GM19452 (cell line): ENCODE measurements around the gene METAP1D.
A peak's percentile ranks its signal among the peaks of the same experiment; 100 is the strongest.
"Not testable (repeated sequence)": the region's sequence is repeated elsewhere in the genome, so short reads cannot be mapped to it uniquely, and the experiment has no call there.

ENCODE experiments used
- ATAC-seq: cut with Tn5 transposase; IDR thresholded peaks from one replicate; pipeline ENCODE4 v1.9.1; 2021; ENCODE audit not compliant: unreplicated experiment

The METAP1D gene

DNA sequence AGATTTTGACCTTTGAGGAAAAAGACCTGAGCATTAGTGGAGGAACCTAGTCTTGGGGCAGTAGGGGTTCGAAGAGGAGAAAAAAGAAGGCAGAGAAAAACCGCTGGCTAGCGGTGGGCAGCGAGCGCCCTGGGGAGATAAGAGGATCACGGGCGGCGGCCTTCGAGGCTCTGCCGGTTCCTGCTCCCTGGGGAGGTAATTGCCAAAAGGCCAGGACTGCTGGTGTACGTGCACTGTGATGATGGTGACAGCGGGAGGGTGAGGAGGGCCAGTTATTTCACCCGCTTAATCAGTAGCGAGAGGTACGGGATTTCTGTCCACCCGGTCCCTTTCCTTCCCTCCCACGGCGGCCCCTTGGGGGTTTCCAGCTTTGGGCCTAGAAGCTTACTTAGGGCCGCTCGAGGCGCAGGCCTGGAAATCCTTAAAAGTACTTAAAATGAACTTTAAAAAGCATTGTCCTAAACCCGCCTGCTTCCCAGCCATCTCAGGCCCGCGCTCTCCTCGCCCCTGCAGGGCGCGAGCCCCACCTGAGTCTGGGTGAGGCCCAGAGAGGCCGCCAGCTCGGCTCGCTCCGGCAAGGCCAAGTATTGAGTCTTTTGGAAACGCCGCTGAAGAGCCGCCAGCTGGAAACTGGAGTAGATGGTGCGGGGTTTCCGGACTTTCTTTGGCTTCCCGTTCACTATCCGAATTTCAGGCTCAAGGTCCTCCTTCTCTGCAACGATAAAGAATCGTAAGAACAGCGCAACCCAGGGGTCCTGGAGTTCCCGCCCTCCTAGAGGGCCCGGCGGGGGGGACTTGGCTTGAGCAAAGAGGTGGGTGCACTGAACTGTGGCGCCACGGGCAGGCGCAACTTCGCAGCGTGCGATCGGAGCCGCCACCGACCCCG is 101.4 kb downstream of the METAP1D start:
- ATAC-seq = no peak

DNA sequence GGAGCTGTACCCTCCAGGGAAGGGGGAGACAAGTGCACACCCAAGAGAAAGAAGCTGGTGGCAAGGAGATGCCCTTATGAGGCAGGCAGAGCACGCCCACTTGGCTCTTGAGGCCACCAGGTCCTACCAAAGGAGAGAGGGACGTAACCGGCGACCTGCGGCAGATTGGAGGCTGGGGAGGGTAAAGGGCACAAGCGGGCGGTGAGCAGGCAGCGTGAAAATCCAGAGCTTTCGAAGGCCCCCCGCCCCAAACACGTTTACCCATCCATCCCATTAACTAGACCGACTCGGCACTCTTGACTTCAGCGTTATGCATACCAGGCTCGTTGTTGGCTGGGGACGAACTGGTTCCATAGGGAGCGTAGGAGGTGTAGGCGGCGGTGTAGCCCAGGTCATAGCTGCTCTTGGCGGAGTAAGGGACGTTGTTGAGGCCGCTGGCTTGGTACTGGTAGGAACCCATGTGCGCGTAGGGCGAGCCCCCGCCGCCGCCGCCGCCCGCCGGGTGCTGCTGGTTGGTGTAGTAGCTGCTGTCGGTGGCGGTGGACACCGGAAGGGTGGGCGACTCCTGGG is 102.2 kb downstream of the METAP1D start:
- ATAC-seq = no peak

DNA sequence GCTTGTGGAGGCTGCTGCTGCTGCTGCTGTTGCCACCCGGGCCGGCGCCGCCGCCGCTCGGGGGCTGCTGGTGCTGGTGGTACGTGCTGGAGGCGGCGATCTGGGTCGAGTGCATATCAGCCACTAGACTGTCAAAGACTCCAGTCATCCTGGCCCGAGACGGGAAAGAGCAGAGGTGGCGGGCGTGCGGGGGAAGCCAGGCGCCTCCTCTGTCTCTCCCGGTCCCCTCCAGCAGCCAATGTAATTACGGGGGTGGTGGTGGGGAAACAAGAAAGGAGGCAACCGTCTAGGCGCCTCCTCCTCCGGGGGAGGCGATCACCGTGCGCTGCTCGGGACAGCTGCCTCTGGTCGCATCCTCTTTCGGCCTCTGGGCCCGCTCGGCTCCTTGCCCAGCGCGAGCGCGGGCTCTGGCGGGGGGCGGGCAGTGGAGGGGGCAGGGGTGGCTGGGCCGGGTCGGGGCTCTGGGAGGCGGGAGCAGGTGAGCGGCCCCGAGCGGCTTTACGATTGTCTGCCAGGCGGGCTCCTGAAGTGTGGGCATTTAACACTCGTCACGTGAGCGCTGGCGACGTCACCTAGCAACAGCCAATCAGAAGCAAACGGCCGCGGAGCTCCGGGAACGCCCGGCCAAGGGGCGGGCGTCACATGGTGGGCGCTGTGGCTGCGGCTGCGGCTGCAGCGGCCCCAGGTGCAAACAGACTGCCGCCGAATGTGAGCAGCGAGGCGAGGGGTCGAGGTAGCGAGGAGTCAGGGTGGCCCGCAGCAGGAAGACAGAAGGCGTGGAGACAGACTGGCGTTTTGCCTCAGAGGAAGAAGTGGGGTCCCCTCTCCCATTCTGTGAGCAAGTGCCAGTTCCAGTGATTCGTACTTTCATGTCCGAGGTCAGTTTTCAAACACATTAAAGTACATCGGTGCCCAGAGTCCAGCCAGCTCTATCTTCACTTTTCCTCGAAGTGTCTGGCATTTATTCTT is 102.9 kb downstream of the METAP1D start, which contains the start of gene DLX2:
DLX2 (minus strand) TSS at position 510 of the 969 bp plus-strand sequence; CDS start at position 148, 362 bp downstream.
- ATAC-seq = peak; percentile 72

GRCh38 chr2:172103471-172104272 is 103.9 kb downstream of the METAP1D start:
- no peak for ATAC-seq

DNA sequence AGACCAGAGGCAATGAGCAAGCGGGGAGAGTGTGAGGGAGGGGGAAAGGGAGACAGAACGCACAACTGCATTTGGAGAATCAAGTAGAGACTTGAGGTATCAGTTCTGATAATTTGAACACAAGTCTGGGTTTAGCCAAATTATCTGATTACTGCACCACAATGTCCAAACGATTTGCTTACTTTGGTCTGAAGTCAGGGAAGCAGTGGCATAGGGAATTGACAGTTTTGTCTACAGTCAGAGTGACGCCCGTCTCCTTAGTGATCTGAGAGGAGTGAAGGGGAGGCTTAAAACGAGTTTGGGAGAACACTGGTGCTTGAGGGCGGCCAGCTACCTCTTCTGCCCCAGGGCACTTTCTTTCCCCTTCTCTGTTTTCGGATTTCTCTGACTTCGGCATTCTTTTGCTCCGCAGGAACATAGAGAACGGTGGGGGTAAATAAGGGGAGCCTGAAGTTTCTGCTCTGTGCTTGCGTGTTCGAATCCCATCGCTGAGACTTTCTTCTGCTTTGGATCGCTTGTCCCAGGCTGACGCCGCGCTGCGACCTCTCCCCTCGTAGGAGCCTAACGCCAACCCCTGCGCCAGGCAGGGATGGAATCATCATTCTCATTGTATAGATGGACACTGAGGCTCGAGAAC is 105.8 kb downstream of the METAP1D start:
- ATAC-seq = no peak

- ATAC-seq = no peak
These were observed 106.6 kb downstream of the METAP1D start for GRCh38 chr2:172106108-172106961.

DNA sequence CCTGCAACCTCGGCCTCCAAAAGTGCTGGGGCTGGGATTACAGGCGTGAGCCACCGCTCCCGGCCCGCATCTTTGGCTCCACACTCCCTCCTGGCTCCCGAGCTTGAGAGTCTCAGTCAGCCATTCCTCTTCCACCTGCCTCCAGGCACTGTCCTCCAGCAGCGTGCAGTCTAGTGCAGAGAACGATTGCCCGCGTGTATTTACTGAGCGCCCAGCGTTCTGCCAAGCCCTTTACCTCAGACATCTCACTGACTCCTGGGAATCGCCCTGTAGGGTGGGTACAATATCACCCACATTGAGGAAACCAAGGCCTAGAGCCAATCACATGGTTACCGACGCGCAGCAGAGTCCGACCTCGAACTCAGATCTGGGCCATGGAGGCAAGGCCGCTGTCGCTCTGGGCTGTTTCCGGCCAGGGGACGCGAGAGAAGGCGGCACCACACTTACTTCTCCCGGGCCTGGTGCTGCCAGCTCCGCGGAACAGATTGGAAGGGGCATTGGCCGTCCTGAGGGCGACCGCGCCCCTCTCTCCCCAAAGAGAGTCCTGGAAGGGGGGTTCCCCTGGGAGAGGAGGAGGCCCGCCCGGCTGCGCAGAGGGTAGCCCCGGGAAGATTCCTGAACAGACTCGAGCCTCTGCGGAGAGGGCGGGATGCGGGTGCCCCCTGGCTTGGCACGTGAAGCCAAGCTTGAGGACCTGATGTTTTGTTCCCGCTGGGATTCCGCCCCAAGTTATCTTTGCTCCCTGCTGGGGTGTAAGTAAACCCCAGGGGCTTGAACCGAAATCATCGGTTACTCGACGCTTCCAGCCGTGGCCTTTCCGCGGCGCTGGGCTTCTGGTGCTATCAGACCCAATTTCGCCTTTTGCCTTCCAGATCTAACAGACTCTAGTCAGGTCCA is 108.2 kb downstream of the METAP1D start:
- ATAC-seq = no peak

GRCh38 chr2:172108587-172108930 is 108.8 kb downstream of the METAP1D start:
- ATAC-seq = no peak

DNA sequence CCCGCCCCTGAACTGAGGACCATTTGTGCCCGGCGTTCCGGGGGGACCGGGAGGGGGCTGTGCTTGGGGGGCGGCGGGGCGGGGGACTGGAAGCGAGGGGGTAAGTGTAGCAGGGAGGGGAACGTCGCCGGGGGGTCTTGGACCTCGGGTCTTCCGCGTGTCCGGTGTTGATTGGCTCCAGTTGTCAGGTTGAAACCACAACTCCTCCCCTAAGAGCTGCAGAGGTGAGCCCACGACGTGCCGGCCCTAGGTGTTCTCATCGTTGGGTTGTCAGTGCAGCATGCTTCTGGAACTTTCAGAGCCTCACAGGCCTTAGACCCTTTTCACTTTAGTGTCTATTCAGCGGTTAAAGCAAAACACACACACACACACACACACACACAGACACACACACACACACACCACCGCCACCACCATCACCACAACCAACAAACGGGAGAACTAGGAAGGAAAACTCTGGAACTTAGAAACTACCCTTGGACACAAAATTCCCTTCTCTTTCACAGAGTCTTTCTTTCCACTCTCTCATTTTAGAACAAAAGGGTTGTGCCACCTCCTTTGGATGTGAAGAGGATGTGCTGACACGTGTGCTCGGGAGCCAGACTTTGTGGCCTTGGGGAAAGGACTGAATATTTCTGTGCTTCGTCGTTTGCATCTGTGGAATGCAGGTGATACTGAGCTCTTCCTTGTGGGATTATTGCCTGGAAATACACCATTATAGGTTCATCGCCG is 109.7 kb downstream of the METAP1D start:
- ATAC-seq = no peak

- no peak for ATAC-seq
These were observed 110.4 kb downstream of the METAP1D start for GRCh38 chr2:172109988-172110811.

DNA sequence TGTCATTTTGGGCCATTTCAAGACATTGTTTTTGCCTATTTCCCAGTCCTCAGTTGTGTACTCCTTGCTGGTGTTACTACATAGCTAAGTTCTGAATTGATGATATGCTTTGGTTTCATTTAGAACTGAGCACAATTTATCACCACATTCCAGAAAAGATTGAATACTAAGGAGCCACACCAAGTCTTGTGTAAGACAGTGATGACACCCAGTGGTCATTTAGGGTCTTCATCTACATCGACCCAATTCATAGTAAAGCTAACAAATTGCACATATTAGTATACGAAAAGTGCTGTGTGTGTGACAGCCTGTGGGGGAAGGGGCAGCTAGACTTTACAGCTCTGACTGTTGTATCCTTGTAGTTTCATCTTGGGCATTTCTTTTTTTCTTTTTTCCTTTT is 113.9 kb downstream of the METAP1D start:
- no peak for ATAC-seq

DNA sequence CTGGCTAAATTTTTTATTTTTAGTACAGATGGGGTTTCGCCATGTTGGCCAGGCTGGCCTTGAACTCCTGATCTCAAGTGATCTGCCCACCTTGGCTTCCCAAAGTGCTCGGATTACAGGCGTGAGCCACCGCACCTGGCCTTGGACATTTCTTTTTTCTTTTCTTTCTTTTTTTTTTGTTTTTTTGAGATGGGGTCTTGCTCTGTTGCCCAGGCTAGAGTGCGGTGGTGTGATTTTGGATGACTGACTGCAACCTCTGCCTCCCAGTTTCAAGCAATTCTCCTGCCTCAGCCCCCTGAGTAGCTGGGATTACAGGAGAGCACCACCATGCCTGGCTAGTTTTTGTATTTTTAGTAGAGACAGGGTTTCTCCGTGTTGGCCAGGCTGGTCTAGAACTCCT is 114.4 kb downstream of the METAP1D start:
- ATAC-seq = not testable (repeated sequence)

GRCh38 chr2:172114579-172114978 is 114.8 kb downstream of the METAP1D start:
- ATAC-seq = no peak

GRCh38 chr2:172116107-172116506 is 116.4 kb downstream of the METAP1D start:
- no peak for ATAC-seq

- no peak for ATAC-seq
These were observed 119.3 kb downstream of the METAP1D start for GRCh38 chr2:172119089-172119488.

GRCh38 chr2:172120118-172120517 is 120.4 kb downstream of the METAP1D start:
- no peak for ATAC-seq

- no peak for ATAC-seq
These were observed 128.7 kb downstream of the METAP1D start for GRCh38 chr2:172128484-172128883.
